Mesenchymal stem cell (in vitro differentiated cells and primary cell): ENCODE data around the gene CREBL2.

ENCODE experiments used
- DNase-seq: peaks from one replicate; pipeline ENCODE4 v3.0.0-alpha.2; 2013
- H2AFZ ChIP-seq: one replicate; pipeline ENCODE4 v1.6.1; 2013; ENCODE audit warnings: low read depth, mild to moderate bottlenecking, control low read depth, inconsistent platforms, low read length, moderate library complexity
- H2AK5ac ChIP-seq: 2 replicates; pipeline ENCODE4 v1.6.1; 2013; ENCODE audit warnings: low read length, moderate library complexity, mild to moderate bottlenecking, inconsistent platforms; ENCODE audit not compliant: severe bottlenecking
- H2BK120ac ChIP-seq: one replicate; pipeline ENCODE4 v1.6.1; 2013; ENCODE audit warnings: low read depth, mild to moderate bottlenecking, inconsistent platforms, low read length, moderate library complexity
- H2BK12ac ChIP-seq, 2 experiments: one replicate each; pipeline ENCODE4 v1.6.1; 2013; ENCODE audit warnings: inconsistent platforms in 2 of 2, low read length in 2 of 2, mild to moderate bottlenecking in 2 of 2, moderate library complexity in 2 of 2, control low read depth in 1 of 2
- H2BK15ac ChIP-seq: one replicate; pipeline ENCODE4 v1.6.1; 2013; ENCODE audit warnings: mild to moderate bottlenecking, low read depth, inconsistent platforms; ENCODE audit not compliant: poor library complexity, severe bottlenecking
- H2BK5ac ChIP-seq: 2 replicates; pipeline ENCODE4 v1.6.1; 2013; ENCODE audit warnings: low read depth, mild to moderate bottlenecking, low read length, control low read depth, inconsistent platforms; ENCODE audit not compliant: poor library complexity, severe bottlenecking
- H3K14ac ChIP-seq, 2 experiments: one replicate each; pipeline ENCODE4 v1.6.1; 2013; ENCODE audit warnings: inconsistent platforms in 2 of 2, low read length in 2 of 2, control low read depth in 1 of 2, mild to moderate bottlenecking in 1 of 2, moderate library complexity in 1 of 2
- H3K18ac ChIP-seq, 2 experiments: one replicate each; pipeline ENCODE4 v1.6.1; 2013; ENCODE audit warnings: inconsistent platforms in 2 of 2, low read length in 2 of 2, control low read depth in 1 of 2, low read depth in 1 of 2, mild to moderate bottlenecking in 1 of 2
- H3K23ac ChIP-seq, 2 experiments: one replicate each; pipeline ENCODE4 v1.6.1; 2013; ENCODE audit warnings: inconsistent platforms in 2 of 2, low read length in 2 of 2, mild to moderate bottlenecking in 2 of 2, moderate library complexity in 2 of 2, control low read depth in 1 of 2
- H3K27ac ChIP-seq: 2 replicates; pipeline ENCODE4 v1.5.1; 2013; ENCODE audit warnings: mild to moderate bottlenecking, moderate library complexity, low read length, control low read depth, inconsistent platforms; ENCODE audit not compliant: poor library complexity, severe bottlenecking
- H3K27me3 ChIP-seq, 2 experiments: 2 replicates each; pipeline versions ENCODE4 v1.6.1 to v1.7.0; 2013; ENCODE audit warnings: low read length in 2 of 2, mild to moderate bottlenecking in 2 of 2, moderate library complexity in 2 of 2, control low read depth in 1 of 2, inconsistent platforms in 1 of 2; ENCODE audit not compliant: control insufficient read depth in 1 of 2, insufficient read depth in 1 of 2
- H3K36me3 ChIP-seq, 2 experiments: 2 replicates each; pipeline versions ENCODE4 v1.6.1 to v1.7.0; 2013; ENCODE audit warnings: low read length in 2 of 2, control low read depth in 1 of 2, inconsistent platforms in 1 of 2, low read depth in 1 of 2, mild to moderate bottlenecking in 1 of 2; ENCODE audit not compliant: insufficient read depth in 2 of 2, control insufficient read depth in 1 of 2
- H3K4ac ChIP-seq, 2 experiments: one replicate each; pipeline ENCODE4 v1.6.1; 2013; ENCODE audit warnings: inconsistent platforms in 2 of 2, low read length in 2 of 2, mild to moderate bottlenecking in 2 of 2, moderate library complexity in 2 of 2, control low read depth in 1 of 2, low read depth in 1 of 2
- H3K4me1 ChIP-seq: 2 replicates; pipeline ENCODE4 v1.6.1; 2013; ENCODE audit warnings: low read depth, low read length, control low read depth; ENCODE audit not compliant: control insufficient read depth, insufficient read depth
- H3K4me2 ChIP-seq: 2 replicates; pipeline ENCODE4 v1.6.1; 2013; ENCODE audit warnings: low read length, mild to moderate bottlenecking, inconsistent platforms; ENCODE audit not compliant: poor library complexity, severe bottlenecking
- H3K4me3 ChIP-seq, 2 experiments: 2 replicates each; pipeline versions ENCODE4 v1.5.1 to v1.7.0; 2013; ENCODE audit warnings: low read length in 2 of 2, mild to moderate bottlenecking in 2 of 2, control low read depth in 1 of 2, low read depth in 1 of 2; ENCODE audit not compliant: insufficient read depth in 1 of 2
- H3K79me1 ChIP-seq: replicated peaks from 2 replicates; pipeline ENCODE4 v1.6.1; 2013; ENCODE audit warnings: mild to moderate bottlenecking, control low read depth, low read length, inconsistent platforms; ENCODE audit not compliant: poor library complexity, severe bottlenecking
- H3K9ac ChIP-seq: 2 replicates; pipeline ENCODE4 v1.7.0; 2013; ENCODE audit warnings: mild to moderate bottlenecking, low read length, moderate library complexity
- H3K9me3 ChIP-seq: 2 replicates; pipeline ENCODE4 v1.7.0; 2013; ENCODE audit warnings: mild to moderate bottlenecking, low read length; ENCODE audit not compliant: control insufficient read depth
- H4K8ac ChIP-seq: one replicate; pipeline ENCODE4 v1.6.1; 2013; ENCODE audit warnings: inconsistent platforms, mild to moderate bottlenecking, low read length, moderate library complexity
- H4K91ac ChIP-seq: one replicate; pipeline ENCODE4 v1.6.1; 2013; ENCODE audit warnings: mild to moderate bottlenecking, low read length, inconsistent platforms
- WGBS: methylation state at CpG from one replicate; pipeline ENCODE4 v1.1.7; 2013; ENCODE audit warnings: mixed read lengths; 5-methylcytosine and 5-hydroxymethylcytosine counted together

The CREBL2 gene

GRCh38 chr12:12604740-12605139 lies 6.9 kb upstream of the CREBL2 start:
- no peak overlapping the region for H2AFZ ChIP-seq
- H3K23ac ChIP-seq, result no peak overlapping the region
- no peak overlapping the region for H2BK15ac ChIP-seq
- H3K36me3 ChIP-seq, result no peaks in the 10 kb centered on the region
- H3K4me1 ChIP-seq, result no peaks in the 10 kb centered on the region
- H2BK5ac ChIP-seq, result no peak overlapping the region
- no peaks in the 10 kb centered on the region for H3K79me1 ChIP-seq
- H3K27ac ChIP-seq, result no peak overlapping the region
- no peak overlapping the region for H3K4me3 ChIP-seq
- no peak overlapping the region for H3K18ac ChIP-seq
- H2BK120ac ChIP-seq, result no peak overlapping the region
- 90% methylated on average over 5 of the region's 5 CpGs for WGBS
- no peak overlapping the region for H2AK5ac ChIP-seq
- H3K4me2 ChIP-seq, result no peak overlapping the region
- no peak overlapping the region for H3K9ac ChIP-seq
- H3K9me3 ChIP-seq, result no peaks in the 10 kb centered on the region
- H4K8ac ChIP-seq, result no peak overlapping the region
- H3K14ac ChIP-seq, result no peak overlapping the region
- H3K4ac ChIP-seq, result no peak overlapping the region
- peaks cover 0 to 7% of the 10 kb centered on the region in 2 experiments for H3K27me3 ChIP-seq
- H2BK12ac ChIP-seq, result no peak overlapping the region
- no peak for DNase-seq
- H4K91ac ChIP-seq, result no peak overlapping the region

- no peaks in the 10 kb centered on the region for H3K79me1 ChIP-seq
- no peaks in the 10 kb centered on the region for H3K36me3 ChIP-seq
- H2BK15ac ChIP-seq, result no peak overlapping the region
- H3K9ac ChIP-seq, result no peak overlapping the region
- H3K9me3 ChIP-seq, result no peaks in the 10 kb centered on the region
- no peak overlapping the region for H3K4ac ChIP-seq
- H2BK120ac ChIP-seq, result no peak overlapping the region
- no peak overlapping the region for H2BK5ac ChIP-seq
- H2BK12ac ChIP-seq, result no peak overlapping the region
- no peak overlapping the region for H3K4me2 ChIP-seq
- no peaks in the 10 kb centered on the region for H3K4me1 ChIP-seq
- no peak overlapping the region for H3K14ac ChIP-seq
- no peak overlapping the region for H3K23ac ChIP-seq
- H3K4me3 ChIP-seq, result no peak overlapping the region
- H2AFZ ChIP-seq, result no peak overlapping the region
- peak overlapping the region; percentile 49 for H3K27ac ChIP-seq
- H4K8ac ChIP-seq, result no peak overlapping the region
- H3K18ac ChIP-seq, result no peak overlapping the region
- no peak overlapping the region for H2AK5ac ChIP-seq
- peak; percentile 13 for DNase-seq
- WGBS, result 18% methylated on average over 2 of the region's 7 CpGs
- no peaks in the 10 kb centered on the region for H3K27me3 ChIP-seq
- H4K91ac ChIP-seq, result no peak overlapping the region
These were observed 4.7 kb upstream of the CREBL2 start for GRCh38 chr12:12606781-12607589.

GRCh38 chr12:12608557-12608957 lies 3.1 kb upstream of the CREBL2 start:
- Histone ChIP-seq H3K27ac (no peak overlapping the region), H3K14ac (no peak overlapping the region), H2AFZ (no peak overlapping the region), H3K4me1 (peaks cover 1% of the 10 kb centered on the region), H3K9ac (no peak overlapping the region), H2BK120ac (no peak overlapping the region), H2BK12ac (peak overlapping the region in 1 of 2 experiments; percentile 73), H2AK5ac (no peak overlapping the region), H2BK5ac (no peak overlapping the region), H3K4ac (no peak overlapping the region), H3K23ac (no peak overlapping the region), H3K27me3 (no peaks in the 10 kb centered on the region), H3K36me3 (no peaks in the 10 kb centered on the region), H3K9me3 (no peaks in the 10 kb centered on the region), H3K4me3 (no peak overlapping the region), H4K91ac (no peak overlapping the region), H4K8ac (no peak overlapping the region), H3K18ac (no peak overlapping the region), H3K4me2 (no peak overlapping the region), H2BK15ac (no peak overlapping the region), H3K79me1 (peaks cover 3% of the 10 kb centered on the region)
- 100% methylated on average over 1 of the region's 1 CpG for WGBS
- DNase-seq, result no peak

- no peaks in the 10 kb centered on the region for H3K27me3 ChIP-seq
- H2AK5ac ChIP-seq, result no peak overlapping the region
- no peaks in the 10 kb centered on the region for H3K9me3 ChIP-seq
- no peak for DNase-seq
- no peak overlapping the region for H2BK15ac ChIP-seq
- H2AFZ ChIP-seq, result no peak overlapping the region
- WGBS, result no CpG with 5 or more reads among the region's 3 CpGs
- no peak overlapping the region for H2BK120ac ChIP-seq
- H3K4me2 ChIP-seq, result no peak overlapping the region
- no peak overlapping the region for H4K8ac ChIP-seq
- no peak overlapping the region for H3K18ac ChIP-seq
- no peak overlapping the region for H3K14ac ChIP-seq
- no peak overlapping the region for H2BK12ac ChIP-seq
- H3K4ac ChIP-seq, result no peak overlapping the region
- H4K91ac ChIP-seq, result no peak overlapping the region
- H3K4me3 ChIP-seq, result no peak overlapping the region
- H2BK5ac ChIP-seq, result no peak overlapping the region
- H3K27ac ChIP-seq, result no peak overlapping the region
- no peak overlapping the region for H3K9ac ChIP-seq
- H3K36me3 ChIP-seq, result no peaks in the 10 kb centered on the region
- no peak overlapping the region for H3K23ac ChIP-seq
- H3K4me1 ChIP-seq, result peaks cover 4% of the 10 kb centered on the region
- H3K79me1 ChIP-seq, result peaks cover 9% of the 10 kb centered on the region
These were observed 2.0 kb upstream of the CREBL2 start for GRCh38 chr12:12609692-12610091.
